ENCODE data around the gene NBPF3.

Gene NBPF3

DNA sequence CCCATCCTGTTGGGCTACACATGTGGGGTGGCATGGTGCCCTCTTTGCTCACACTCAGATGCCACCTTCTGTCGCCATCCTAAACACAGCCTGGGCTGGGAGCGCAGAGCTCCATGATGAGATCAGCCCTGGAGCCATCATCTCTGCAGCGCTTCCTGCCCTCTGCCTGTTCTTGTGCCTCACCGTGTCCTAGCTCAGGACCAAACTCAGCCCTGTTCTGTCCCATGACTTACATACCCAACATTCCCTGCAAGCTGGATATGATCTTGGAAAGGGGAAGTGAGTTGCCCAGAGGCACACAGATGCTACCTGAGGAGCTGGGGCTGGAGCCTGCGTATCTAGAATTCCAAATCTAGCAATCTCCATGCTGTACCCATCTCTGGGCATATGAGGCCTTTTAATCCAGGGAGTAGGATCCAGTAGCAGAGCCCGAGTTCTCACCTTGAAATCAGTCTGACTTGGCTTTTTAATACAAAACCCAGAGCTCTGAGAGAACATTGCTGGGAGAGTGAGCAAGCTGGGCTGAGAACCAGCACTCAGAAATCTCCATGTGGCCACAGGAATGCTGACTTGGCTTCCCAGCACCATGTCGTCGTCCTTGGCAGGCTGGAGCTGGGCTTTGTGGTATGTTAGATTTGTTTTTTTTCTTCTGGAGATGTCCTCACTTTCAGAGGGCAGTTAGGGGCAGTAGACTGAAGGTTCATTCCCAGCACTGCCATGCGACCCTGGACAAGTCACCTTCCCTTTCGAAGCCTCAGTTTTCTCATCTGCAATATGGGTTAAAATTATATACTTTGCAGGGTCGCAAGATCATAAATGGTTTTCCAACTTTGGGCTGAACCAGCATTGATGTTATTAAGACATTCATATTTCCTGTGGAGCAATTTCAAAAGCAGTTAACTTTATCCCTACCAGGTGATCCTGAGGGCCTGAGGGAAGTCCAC lies 71.9 kb downstream of the NBPF3 start:
- no peak for TF ChIP-seq FOXP2 (optimal IDR thresholded peaks at IDR 0.05; ENCODE audit: borderline replicate concordance, extremely low read depth, extremely low read length, insufficient read depth)
- TF ChIP-seq, protein P1, sequence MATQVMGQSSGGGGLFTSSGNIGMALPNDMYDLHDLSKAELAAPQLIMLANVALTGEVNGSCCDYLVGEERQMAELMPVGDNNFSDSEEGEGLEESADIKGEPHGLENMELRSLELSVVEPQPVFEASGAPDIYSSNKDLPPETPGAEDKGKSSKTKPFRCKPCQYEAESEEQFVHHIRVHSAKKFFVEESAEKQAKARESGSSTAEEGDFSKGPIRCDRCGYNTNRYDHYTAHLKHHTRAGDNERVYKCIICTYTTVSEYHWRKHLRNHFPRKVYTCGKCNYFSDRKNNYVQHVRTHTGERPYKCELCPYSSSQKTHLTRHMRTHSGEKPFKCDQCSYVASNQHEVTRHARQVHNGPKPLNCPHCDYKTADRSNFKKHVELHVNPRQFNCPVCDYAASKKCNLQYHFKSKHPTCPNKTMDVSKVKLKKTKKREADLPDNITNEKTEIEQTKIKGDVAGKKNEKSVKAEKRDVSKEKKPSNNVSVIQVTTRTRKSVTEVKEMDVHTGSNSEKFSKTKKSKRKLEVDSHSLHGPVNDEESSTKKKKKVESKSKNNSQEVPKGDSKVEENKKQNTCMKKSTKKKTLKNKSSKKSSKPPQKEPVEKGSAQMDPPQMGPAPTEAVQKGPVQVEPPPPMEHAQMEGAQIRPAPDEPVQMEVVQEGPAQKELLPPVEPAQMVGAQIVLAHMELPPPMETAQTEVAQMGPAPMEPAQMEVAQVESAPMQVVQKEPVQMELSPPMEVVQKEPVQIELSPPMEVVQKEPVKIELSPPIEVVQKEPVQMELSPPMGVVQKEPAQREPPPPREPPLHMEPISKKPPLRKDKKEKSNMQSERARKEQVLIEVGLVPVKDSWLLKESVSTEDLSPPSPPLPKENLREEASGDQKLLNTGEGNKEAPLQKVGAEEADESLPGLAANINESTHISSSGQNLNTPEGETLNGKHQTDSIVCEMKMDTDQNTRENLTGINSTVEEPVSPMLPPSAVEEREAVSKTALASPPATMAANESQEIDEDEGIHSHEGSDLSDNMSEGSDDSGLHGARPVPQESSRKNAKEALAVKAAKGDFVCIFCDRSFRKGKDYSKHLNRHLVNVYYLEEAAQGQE (IDR thresholded peaks at IDR 0.05; ENCODE audit: insufficient read depth in 1 of 2, low read depth in 2 of 2, low read length in 2 of 2) = no peak
- no peak for TF ChIP-seq TAF1 (IDR thresholded peaks at IDR 0.05; ENCODE audit: borderline replicate concordance, insufficient read depth, low read length)
- no peak for TF ChIP-seq SIN3A (IDR thresholded peaks at IDR 0.05; ENCODE audit: borderline replicate concordance, insufficient read depth, low read length)
- TF ChIP-seq POLR2AphosphoS5 (IDR thresholded peaks at IDR 0.05; ENCODE audit: low read depth, low read length) = no peak

- TF ChIP-seq FOXP2 (optimal IDR thresholded peaks at IDR 0.05; ENCODE audit: borderline replicate concordance, extremely low read depth, extremely low read length, insufficient read depth) (no peak), SIN3A (IDR thresholded peaks at IDR 0.05; ENCODE audit: borderline replicate concordance, insufficient read depth, low read length) (no peak), TAF1 (IDR thresholded peaks at IDR 0.05; ENCODE audit: borderline replicate concordance, insufficient read depth, low read length) (no peak)
These were observed 74.3 kb downstream of the NBPF3 start for GRCh38 chr1:21514245-21514644.

GRCh38 chr1:21517161-21517589 lies 77.2 kb downstream of the NBPF3 start:
- TF ChIP-seq POLR2AphosphoS5 (IDR thresholded peaks at IDR 0.05; ENCODE audit: low read depth, low read length) = no peak
- no peak for TF ChIP-seq SIN3A (IDR thresholded peaks at IDR 0.05; ENCODE audit: borderline replicate concordance, insufficient read depth, low read length)
- TF ChIP-seq, protein P1 (IDR thresholded peaks at IDR 0.05; ENCODE audit: insufficient read depth in 1 of 2, low read depth in 2 of 2, low read length in 2 of 2) = no peak
- no peak for TF ChIP-seq TAF1 (IDR thresholded peaks at IDR 0.05; ENCODE audit: borderline replicate concordance, insufficient read depth, low read length)
- no peak for TF ChIP-seq FOXP2 (optimal IDR thresholded peaks at IDR 0.05; ENCODE audit: borderline replicate concordance, extremely low read depth, extremely low read length, insufficient read depth)

- TF ChIP-seq, protein P1 (IDR thresholded peaks at IDR 0.05; ENCODE audit: insufficient read depth in 1 of 2, low read depth in 2 of 2, low read length in 2 of 2) = no peak
- TF ChIP-seq POLR2AphosphoS5 (IDR thresholded peaks at IDR 0.05; ENCODE audit: low read depth, low read length) (no peak), TAF1 (IDR thresholded peaks at IDR 0.05; ENCODE audit: borderline replicate concordance, insufficient read depth, low read length) (no peak), SIN3A (IDR thresholded peaks at IDR 0.05; ENCODE audit: borderline replicate concordance, insufficient read depth, low read length) (no peak), FOXP2 (optimal IDR thresholded peaks at IDR 0.05; ENCODE audit: borderline replicate concordance, extremely low read depth, extremely low read length, insufficient read depth) (no peak)
These were observed 77.9 kb downstream of the NBPF3 start for GRCh38 chr1:21517660-21518480.

DNA sequence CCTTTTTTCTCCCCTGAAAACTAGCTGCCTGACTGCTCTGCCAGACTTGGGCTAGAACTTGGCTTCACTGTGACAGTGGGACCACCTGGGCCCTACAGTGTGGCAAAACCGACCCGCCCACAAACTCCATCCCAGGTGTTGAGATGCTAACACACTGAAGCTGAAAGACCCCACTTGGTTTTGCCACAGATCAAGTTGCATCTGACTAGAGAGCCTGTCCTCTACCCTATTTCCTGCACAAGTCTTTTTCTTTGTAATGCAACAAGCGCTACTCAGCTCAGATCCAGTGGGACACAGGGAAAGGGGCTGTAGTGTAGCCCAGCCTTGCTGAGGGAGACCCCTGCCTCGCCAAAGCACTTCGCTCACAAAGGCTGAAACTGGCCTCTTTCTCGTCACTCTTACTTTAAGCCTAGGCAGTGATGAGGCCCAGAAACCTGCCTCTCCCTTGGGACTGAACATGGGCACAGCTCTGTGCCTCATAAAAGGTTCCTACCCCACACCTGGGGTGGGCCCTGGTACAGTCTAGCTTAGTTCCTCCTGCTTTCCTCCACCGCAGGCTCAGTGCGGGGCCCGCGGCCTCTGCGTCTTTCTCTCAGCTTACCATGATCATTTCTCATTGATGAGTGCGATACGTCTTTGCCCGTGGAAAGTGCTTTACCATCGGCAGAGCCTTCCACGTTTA lies 79.0 kb downstream of the NBPF3 start:
- TF ChIP-seq SIN3A (IDR thresholded peaks at IDR 0.05; ENCODE audit: borderline replicate concordance, insufficient read depth, low read length) (no peak), TAF1 (IDR thresholded peaks at IDR 0.05; ENCODE audit: borderline replicate concordance, insufficient read depth, low read length) (no peak), POLR2AphosphoS5 (IDR thresholded peaks at IDR 0.05; ENCODE audit: low read depth, low read length) (no peak), FOXP2 (optimal IDR thresholded peaks at IDR 0.05; ENCODE audit: borderline replicate concordance, extremely low read depth, extremely low read length, insufficient read depth) (no peak)
- TF ChIP-seq, protein P1 (IDR thresholded peaks at IDR 0.05; ENCODE audit: insufficient read depth in 1 of 2, low read depth in 2 of 2, low read length in 2 of 2) = no peak

Data from PFSK-1 (cell line).